Mucosa of descending colon (tissue), 3 donors: ENCODE results near the gene CRADD. TPM values are rescaled to one million over a fixed set of nuclear protein-coding genes. Genes with fewer than 3 reads are reported as not detected.

Experiments
- ATAC-seq: fragments of 200-7000 bp; cut with Tn5 transposase; one replicate; pipeline ENCODE4 v1.9.1; 2020; ENCODE audit warnings: mild to moderate bottlenecking, moderate library complexity
- DNase-seq, 3 donors: peaks; one replicate each; pipeline ENCODE4 v3.0.0-alpha.2; 2020
- H3K36me3 ChIP-seq: fragments of 200-600 bp; one replicate; pipeline ENCODE4 v1.8.0; 2021; ENCODE audit warnings: low read depth, mild to moderate bottlenecking
- H3K4me1 ChIP-seq: fragments of 200-600 bp; one replicate; pipeline ENCODE4 v1.8.0; 2021; ENCODE audit warnings: low read depth, mild to moderate bottlenecking
- H3K4me3 ChIP-seq: fragments of 200-600 bp; one replicate; pipeline ENCODE4 v1.8.0; 2021; ENCODE audit warnings: mild to moderate bottlenecking
- H3K9me3 ChIP-seq: fragments of 200-600 bp; one replicate; pipeline ENCODE4 v1.8.0; 2021; ENCODE audit warnings: mild to moderate bottlenecking
- intact Hi-C, 2 donors: fragments of 100-400 bp; cut with DNase I in 1 of 2; cut with micrococcal nuclease in 1 of 2; formaldehyde crosslinking; loops; one replicate each; pipeline versions ENCODE4 v1.11.0 to v1.11.1; 2022; cut with DNase I, micrococcal nuclease
- total RNA-seq, 3 donors: library from RNA; stranded (reverse); fragmentation: NEBNext Ultra II Directional in 2 of 3; extraction: Animal tissue kit (Norgen Biotek cat#: 25700) in 2 of 3; gene quantifications; one replicate each; pipeline versions ENCODE4 v1.2.1 to v1.2.4, GENCODE V29; 2021 to 2023
- TF ChIP-seq, protein P1 (sequence below): fragments of 200-600 bp; IDR thresholded peaks from one replicate; pipeline ENCODE4 v1.8.0; 2022; ENCODE audit warnings: antibody characterized with exemption, mild to moderate bottlenecking
- donor health status: DM: no; HTN: no; CAD: no; lungs with moderate emphysema.
- donor health status: DM: no; HTN: no; CAD: no.
- donor health status: DM: no; HTN: yes; CAD: no.

The CRADD gene
- total RNA-seq, 3 donors from 2014 or later = 18.4 to 27.9 (median 22.7) TPM

DNA sequence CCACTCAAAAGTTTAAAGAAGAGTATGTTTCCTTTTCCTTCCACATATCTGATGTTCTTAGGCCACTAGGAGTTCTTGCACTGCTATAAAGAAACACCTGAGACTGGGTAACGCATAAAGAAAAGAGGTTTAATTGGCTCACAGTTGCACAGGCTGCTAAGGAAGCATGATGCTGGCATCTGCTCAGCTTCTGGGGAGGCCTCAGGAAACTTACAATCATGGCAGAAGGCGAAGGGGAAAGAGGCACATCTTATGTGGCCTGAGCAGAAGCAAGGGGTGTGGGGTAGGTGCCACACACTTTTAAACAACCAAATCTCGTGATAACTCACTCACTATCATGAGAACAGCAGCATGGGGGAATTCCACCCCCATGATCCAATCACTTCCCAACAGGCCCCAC, 7.7 kb upstream of the CRADD start:
- H3K9me3 ChIP-seq = no peaks in the 10 kb centered on the region
- ATAC-seq (no peak), DNase-seq (no peak)
- intact Hi-C loops = no loop called here
- no peak overlapping the region for H3K4me3 ChIP-seq
- no peaks in the 10 kb centered on the region for H3K36me3 ChIP-seq
- TF ChIP-seq, protein P1, sequence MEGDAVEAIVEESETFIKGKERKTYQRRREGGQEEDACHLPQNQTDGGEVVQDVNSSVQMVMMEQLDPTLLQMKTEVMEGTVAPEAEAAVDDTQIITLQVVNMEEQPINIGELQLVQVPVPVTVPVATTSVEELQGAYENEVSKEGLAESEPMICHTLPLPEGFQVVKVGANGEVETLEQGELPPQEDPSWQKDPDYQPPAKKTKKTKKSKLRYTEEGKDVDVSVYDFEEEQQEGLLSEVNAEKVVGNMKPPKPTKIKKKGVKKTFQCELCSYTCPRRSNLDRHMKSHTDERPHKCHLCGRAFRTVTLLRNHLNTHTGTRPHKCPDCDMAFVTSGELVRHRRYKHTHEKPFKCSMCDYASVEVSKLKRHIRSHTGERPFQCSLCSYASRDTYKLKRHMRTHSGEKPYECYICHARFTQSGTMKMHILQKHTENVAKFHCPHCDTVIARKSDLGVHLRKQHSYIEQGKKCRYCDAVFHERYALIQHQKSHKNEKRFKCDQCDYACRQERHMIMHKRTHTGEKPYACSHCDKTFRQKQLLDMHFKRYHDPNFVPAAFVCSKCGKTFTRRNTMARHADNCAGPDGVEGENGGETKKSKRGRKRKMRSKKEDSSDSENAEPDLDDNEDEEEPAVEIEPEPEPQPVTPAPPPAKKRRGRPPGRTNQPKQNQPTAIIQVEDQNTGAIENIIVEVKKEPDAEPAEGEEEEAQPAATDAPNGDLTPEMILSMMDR = no peak
- no peaks in the 10 kb centered on the region for H3K4me1 ChIP-seq

DNA sequence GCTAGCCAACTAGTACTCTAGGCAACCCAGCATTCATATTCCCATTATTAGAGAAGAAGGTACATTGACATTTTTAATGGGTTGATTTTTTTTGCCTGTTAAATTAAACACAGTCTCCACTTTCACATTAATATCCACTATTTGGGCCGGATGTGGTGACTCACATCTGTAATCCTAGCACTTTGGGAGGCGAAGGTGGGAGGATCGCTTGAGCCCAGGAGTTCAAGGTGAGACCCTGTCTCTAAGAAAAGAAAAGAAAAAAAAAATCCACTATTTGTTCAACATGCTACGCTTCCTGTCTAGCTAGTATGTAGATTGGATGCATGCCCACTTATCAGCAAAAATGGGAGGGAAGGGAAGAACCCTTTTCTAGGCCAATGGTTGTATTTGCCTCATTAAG, 7.1 kb upstream of the CRADD start:
- Histone ChIP-seq H3K4me3 (no peak overlapping the region), H3K9me3 (no peaks in the 10 kb centered on the region), H3K36me3 (no peaks in the 10 kb centered on the region), H3K4me1 (no peaks in the 10 kb centered on the region)
- DNase-seq (no peak), ATAC-seq (no peak)
- intact Hi-C loops = loop anchor here in 1 of 2 donors (10.0 kb wide), 1 partner anchor 225 kb away; no protein-coding TSS in a partner anchor
- TF ChIP-seq, protein P1 = no peak

DNA sequence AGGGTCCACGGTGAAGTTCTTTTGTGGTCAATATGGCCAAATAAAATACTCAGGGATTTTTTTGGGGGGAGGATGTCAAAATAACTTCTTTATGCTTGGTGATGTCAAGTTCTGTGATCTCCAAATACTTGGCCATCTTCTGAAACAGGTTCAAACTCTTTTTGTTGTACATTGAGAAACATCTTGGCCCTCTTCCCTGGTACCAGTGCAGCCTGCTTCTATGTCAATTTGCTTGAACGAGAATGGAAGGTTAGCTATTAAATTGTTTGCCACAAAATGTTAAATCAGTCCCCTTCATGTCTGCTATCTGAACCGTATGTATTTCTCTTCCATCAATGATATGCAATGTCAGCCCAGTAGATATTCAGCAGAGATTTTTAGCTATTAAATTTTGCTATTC, 6.1 kb upstream of the CRADD start:
- TF ChIP-seq, protein P1 = no peak
- Histone ChIP-seq H3K9me3 (no peaks in the 10 kb centered on the region), H3K4me3 (no peak overlapping the region), H3K4me1 (no peaks in the 10 kb centered on the region), H3K36me3 (no peaks in the 10 kb centered on the region)
- intact Hi-C loops = loop anchor here in 1 of 2 donors (10.0 kb wide), 1 partner anchor 224 kb away; no protein-coding TSS in a partner anchor
- DNase-seq (no peak), ATAC-seq (no peak)

DNA sequence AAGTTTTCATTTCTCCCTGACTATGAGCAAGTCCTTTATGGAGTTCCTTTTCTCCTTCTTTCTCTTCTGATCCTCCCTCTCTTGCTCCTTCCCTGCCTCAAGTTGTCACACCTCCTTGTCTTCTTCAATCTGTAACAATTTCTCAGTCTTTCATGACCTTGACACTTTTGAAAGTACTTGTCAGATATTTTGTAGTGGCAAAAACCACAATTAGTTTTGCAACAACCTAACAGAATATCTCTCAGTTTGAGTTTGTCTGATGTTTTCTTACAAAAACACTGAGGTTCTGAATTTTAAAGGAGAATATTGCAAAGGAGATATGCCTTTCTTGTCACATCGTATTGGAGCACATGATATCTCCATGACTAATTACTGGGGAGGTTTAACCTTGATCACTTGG, 4.1 kb upstream of the CRADD start:
- DNase-seq = no peak
- Histone ChIP-seq H3K4me3 (no peak overlapping the region), H3K9me3 (no peaks in the 10 kb centered on the region), H3K4me1 (peaks cover under 1% of the 10 kb centered on the region), H3K36me3 (no peaks in the 10 kb centered on the region)
- TF ChIP-seq, protein P1 = no peak
- ATAC-seq = no peak
- intact Hi-C loops = loop anchor here in 1 of 2 donors (10.0 kb wide), 1 partner anchor 222 kb away; no protein-coding TSS in a partner anchor

DNA sequence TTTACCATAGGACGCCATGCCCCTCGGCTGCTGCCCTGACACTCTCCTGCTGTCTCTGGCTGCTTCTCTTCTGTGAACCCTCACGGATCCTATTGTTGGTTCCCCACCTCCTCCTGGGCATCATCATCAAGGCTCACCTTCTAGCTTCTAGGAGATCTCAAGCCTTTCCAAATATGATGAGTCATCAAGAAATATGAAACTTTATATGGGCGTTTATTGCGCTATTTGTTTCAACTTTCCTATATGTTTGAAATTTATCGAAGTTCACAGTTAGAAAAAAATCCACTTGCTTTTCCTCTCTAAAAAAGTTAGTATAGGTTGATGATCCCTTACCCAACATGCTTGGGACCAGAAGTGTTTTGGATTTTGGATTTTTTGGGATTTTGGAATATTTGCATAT, 2.8 kb upstream of the CRADD start:
- ATAC-seq (no peak), DNase-seq (no peak)
- Histone ChIP-seq H3K4me3 (no peak overlapping the region), H3K4me1 (peaks cover 4% of the 10 kb centered on the region), H3K9me3 (no peaks in the 10 kb centered on the region), H3K36me3 (no peaks in the 10 kb centered on the region)
- TF ChIP-seq, protein P1 = no peak
- intact Hi-C loops = loop anchor here in 1 of 2 donors (10.0 kb wide), 1 partner anchor 220 kb away; no protein-coding TSS in a partner anchor
